Gastrocnemius medialis (tissue), 4 donors: ENCODE data around the gene SRPK2.

Source experiments
- POLR2A ChIP-seq, 2 donors: fragments of 450-650 bp; IDR thresholded peaks; one replicate each; pipeline ENCODE4 v1.6.1; 2017; ENCODE audit warnings: antibody characterized with exemption in 2 of 2, mild to moderate bottlenecking in 2 of 2, moderate library complexity in 2 of 2
- TF ChIP-seq, protein P1 (sequence below), 5 experiments: fragments of 450-650 bp in 3 of 5; fragments of 200-600 bp in 2 of 5; sonication (generic) in 2 of 5; IDR thresholded peaks in 4 of 5; conservative IDR thresholded peaks in 1 of 5; 1 replicate in 4 of 5; 2 replicates in 1 of 5; pipeline ENCODE4 v1.5.1; 2016 to 2019; ENCODE audit warnings: antibody characterized with exemption in 5 of 5, mild to moderate bottlenecking in 3 of 5, moderate library complexity in 3 of 5

GRCh38 chr7:105387508-105388355 is 989 bp downstream of the SRPK2 start:
- TF ChIP-seq, protein P1, sequence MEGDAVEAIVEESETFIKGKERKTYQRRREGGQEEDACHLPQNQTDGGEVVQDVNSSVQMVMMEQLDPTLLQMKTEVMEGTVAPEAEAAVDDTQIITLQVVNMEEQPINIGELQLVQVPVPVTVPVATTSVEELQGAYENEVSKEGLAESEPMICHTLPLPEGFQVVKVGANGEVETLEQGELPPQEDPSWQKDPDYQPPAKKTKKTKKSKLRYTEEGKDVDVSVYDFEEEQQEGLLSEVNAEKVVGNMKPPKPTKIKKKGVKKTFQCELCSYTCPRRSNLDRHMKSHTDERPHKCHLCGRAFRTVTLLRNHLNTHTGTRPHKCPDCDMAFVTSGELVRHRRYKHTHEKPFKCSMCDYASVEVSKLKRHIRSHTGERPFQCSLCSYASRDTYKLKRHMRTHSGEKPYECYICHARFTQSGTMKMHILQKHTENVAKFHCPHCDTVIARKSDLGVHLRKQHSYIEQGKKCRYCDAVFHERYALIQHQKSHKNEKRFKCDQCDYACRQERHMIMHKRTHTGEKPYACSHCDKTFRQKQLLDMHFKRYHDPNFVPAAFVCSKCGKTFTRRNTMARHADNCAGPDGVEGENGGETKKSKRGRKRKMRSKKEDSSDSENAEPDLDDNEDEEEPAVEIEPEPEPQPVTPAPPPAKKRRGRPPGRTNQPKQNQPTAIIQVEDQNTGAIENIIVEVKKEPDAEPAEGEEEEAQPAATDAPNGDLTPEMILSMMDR (IDR thresholded peaks at IDR 0.05 in 4 of 5, conservative IDR thresholded peaks at IDR 0.05 in 1 of 5): peak in 1 of 5 experiments; percentile 5
- TF ChIP-seq POLR2A (IDR thresholded peaks at IDR 0.05): peak; percentile 8 to 29
